NT2/D1 (cell line): ENCODE data around the gene MS4A10.
"Not testable (repeated sequence)": the region's sequence is repeated elsewhere in the genome, so short reads cannot be mapped to it uniquely, and the experiment has no call there.

Experiments used
- DNase-seq: peaks from one replicate; pipeline ENCODE4 v3.0.0-alpha.2; 2011; ENCODE audit warnings: low read depth, low spot score
- H3K27me3 ChIP-seq: 2 replicates; pipeline ENCODE4 v1.6.0; 2011; ENCODE audit warnings: mild to moderate bottlenecking; ENCODE audit not compliant: insufficient read length, insufficient read depth
- H3K36me3 ChIP-seq: 2 replicates; pipeline ENCODE4 v1.6.1; 2011; ENCODE audit warnings: mild to moderate bottlenecking, low read length, mixed read lengths; ENCODE audit not compliant: insufficient read depth, insufficient read length
- H3K4me1 ChIP-seq: 2 replicates; pipeline ENCODE4 v1.5.1; 2011; ENCODE audit not compliant: insufficient read depth, insufficient read length
- H3K4me3 ChIP-seq: 2 replicates; pipeline ENCODE4 v1.5.1; 2011; ENCODE audit warnings: low read depth; ENCODE audit not compliant: insufficient read length
- H3K9ac ChIP-seq: 2 replicates; pipeline ENCODE4 v1.6.0; 2011; ENCODE audit warnings: low read depth; ENCODE audit not compliant: insufficient read length
- H3K9me3 ChIP-seq: 2 replicates; pipeline ENCODE4 v1.5.1; 2011; ENCODE audit warnings: mild to moderate bottlenecking, low read length; ENCODE audit not compliant: insufficient read depth
- SUZ12 ChIP-seq: IDR thresholded peaks from 2 replicates; pipeline ENCODE4 v1.6.1; 2011; ENCODE audit not compliant: insufficient read length, insufficient read depth; ENCODE audit errors: extremely low read depth
- YY1 ChIP-seq: IDR thresholded peaks from 2 replicates; pipeline ENCODE4 v1.6.1; 2011; ENCODE audit not compliant: insufficient read length, insufficient read depth
- ZNF274 ChIP-seq: IDR thresholded peaks from 2 replicates; pipeline ENCODE4 v1.6.1; 2011; ENCODE audit warnings: mild to moderate bottlenecking, low read depth, low read length

Gene MS4A10

DNA sequence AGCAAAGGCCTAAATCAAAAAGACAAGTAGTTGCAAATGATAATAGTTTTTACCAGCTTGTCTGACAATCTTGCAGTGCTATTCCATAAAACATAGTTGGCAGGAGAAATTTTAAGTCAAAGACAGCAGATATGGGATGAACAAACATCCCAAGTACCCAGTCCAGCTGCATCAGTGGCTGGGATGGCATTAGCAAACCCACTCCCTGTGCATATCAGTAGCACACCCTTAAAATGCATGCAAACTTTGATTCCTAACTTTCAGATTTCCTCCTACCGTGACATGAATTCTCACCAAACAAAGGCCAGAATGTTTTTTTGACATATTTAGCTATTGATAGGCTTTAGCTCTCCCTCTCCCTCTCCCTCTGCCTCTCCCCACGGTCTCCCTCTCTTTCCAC, 29.0 kb downstream of the MS4A10 start:
- DNase-seq, result no peak
- TF ChIP-seq ZNF274 (no peak), SUZ12 (no peak), YY1 (no peak)
- H3K9me3 ChIP-seq, result peaks cover 12% of the 10 kb centered on the region
- H3K4me1 ChIP-seq, result peaks cover 7% of the 10 kb centered on the region
- no peak overlapping the region for H3K9ac ChIP-seq
- no peak overlapping the region for H3K4me3 ChIP-seq
- no peaks in the 10 kb centered on the region for H3K27me3 ChIP-seq
- no peaks in the 10 kb centered on the region for H3K36me3 ChIP-seq

DNA sequence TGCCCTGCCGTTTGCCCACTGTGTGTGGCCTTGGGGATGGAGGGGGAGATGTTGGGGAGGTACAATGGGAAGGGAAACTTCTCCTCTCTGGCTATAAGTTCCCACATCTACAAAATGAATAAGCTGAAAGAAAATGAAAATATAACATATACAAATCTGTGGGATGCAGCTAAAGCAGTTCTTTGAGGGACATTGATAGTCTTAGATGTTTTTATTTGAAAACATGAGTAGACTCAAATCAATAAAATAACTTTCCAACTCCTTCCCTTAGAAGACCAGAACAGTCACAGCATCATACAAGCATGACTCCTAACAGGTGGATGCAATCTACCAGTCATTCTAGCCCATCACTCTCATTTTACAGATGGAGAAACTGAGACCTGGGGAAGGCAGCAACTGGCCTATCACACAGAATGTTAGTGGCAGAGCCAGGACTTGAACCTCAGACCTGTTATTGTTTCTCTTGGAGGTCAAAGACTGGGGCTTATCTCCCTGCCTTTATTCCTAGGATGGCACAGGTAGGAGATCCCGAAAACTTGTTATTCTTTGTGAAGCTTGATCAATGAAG, 31.5 kb downstream of the MS4A10 start:
- DNase-seq, result no peak
- TF ChIP-seq SUZ12, result no peak
- no peak for TF ChIP-seq ZNF274
- no peak for TF ChIP-seq YY1
- no peak overlapping the region for H3K9ac ChIP-seq
- H3K4me1 ChIP-seq, result peaks cover under 1% of the 10 kb centered on the region
- H3K4me3 ChIP-seq, result no peak overlapping the region
- no peaks in the 10 kb centered on the region for H3K27me3 ChIP-seq
- no peaks in the 10 kb centered on the region for H3K36me3 ChIP-seq
- peaks cover 12% of the 10 kb centered on the region for H3K9me3 ChIP-seq

DNA sequence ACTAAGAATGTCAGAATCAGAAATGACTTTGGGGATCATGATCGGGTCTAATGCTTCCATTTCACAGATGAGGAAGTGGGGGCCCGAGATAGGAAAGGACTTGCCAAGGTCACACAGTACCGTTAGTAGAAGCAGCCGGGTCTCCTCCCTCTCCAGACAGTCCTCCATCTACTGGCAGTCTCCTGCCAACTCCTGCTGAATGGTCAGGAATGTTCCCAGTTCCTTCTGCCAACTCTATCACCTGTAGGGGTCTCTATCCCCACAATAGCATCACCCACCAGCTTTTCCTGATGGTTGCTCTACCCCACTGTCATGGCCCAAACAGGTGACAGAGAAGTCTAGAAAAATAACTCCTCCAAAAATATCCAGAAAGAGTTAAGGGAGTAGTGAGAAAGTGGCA, 32.9 kb downstream of the MS4A10 start:
- Histone ChIP-seq H3K9me3 (peaks cover 12% of the 10 kb centered on the region), H3K9ac (no peak overlapping the region), H3K36me3 (no peaks in the 10 kb centered on the region), H3K27me3 (no peaks in the 10 kb centered on the region), H3K4me3 (no peak overlapping the region), H3K4me1 (peaks cover 7% of the 10 kb centered on the region)
- TF ChIP-seq YY1 (no peak), SUZ12 (no peak), ZNF274 (no peak)
- DNase-seq, result no peak

DNA sequence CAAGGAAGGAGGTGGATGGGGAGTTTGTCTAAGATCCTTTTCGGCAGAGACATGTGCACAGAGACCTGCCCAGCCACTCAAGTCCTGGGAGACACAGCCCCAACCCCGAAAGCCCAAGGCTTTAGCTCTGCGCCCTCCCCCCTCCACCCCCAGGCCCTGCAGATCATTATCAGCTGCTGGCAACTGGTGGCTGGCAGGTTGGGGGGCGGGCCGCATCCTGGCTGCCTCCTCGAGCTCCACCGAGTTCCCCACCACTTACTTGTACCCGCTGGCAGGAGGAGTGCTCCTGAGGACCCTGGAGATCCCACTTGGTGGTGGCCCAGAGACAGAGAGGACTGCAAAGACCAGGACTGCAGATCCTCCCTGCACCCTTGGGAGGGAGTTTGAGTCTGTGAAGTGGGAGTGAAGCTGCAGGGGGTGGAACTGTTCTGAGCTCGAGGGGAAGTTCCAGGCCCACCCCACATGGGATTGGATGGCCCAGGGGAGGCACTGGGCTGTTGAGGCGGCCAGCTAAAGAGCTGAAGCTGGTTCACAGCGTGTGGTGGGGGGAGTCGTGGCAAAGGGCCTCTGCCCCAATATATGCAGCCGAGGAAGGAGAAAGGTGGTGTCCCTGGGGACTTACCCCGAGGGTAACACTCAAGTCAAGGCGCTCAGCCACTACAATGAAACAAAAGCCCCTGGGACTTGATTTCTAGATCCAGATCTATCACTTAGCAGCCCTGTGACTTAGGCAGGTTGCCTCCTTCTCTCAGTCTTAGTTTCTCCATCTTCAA, 36.9 kb downstream of the MS4A10 start:
- DNase-seq, result no peak
- H3K4me3 ChIP-seq, result no peak overlapping the region
- no peaks in the 10 kb centered on the region for H3K27me3 ChIP-seq
- TF ChIP-seq SUZ12 (no peak), ZNF274 (no peak), YY1 (no peak)
- peaks cover 7% of the 10 kb centered on the region for H3K4me1 ChIP-seq
- peaks cover 3% of the 10 kb centered on the region for H3K9me3 ChIP-seq
- no peak overlapping the region for H3K9ac ChIP-seq
- no peaks in the 10 kb centered on the region for H3K36me3 ChIP-seq

DNA sequence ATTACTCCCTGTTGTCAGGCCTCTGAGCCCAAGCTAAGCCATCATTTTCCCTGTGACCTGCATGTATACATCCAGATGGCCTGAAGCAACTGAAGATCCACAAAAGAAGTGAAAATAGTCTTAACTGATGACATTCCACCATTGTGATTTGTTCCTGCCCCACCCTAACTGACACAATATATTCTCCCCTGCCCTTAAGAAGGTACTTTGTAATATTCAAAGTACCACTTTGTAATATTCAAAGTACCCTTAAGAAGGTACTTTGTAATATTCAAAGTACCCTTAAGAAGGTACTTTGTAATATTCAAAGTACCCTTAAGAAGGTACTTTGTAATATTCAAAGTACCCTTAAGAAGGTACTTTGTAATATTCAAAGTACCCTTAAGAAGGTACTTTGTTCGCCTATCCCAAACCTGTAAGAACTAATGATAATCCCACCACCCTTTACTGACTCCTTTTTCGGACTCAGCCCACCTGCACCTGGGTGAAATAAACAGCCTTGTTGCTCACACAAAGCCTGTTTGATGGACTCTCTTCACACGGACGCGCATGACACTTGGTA, 38.7 kb downstream of the MS4A10 start:
- not testable (repeated sequence) for H3K4me1 ChIP-seq, H3K36me3 ChIP-seq, H3K9me3 ChIP-seq, H3K27me3 ChIP-seq, DNase-seq, H3K9ac ChIP-seq, H3K4me3 ChIP-seq

DNA sequence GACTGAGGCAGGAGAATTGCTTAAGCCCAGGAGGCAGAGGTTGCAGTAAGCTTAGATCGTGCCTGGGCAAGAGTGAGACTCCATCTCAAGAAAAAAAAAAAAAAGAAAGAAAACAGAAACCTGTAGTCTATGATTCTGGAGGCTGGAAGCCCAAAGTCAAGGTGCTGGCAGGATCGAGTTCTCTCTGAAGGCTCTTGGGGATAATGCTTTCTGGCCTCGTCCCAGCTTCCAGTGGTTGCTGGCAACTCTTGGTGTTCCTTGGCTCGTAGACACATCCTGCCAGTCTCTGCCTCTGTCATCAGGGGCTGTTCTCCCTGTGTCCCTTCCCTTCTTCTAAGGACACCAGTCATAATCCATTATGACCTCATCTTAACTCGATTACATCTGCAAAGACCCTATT, 40.0 kb downstream of the MS4A10 start:
- no peaks in the 10 kb centered on the region for H3K9me3 ChIP-seq
- no peak for DNase-seq
- no peaks in the 10 kb centered on the region for H3K27me3 ChIP-seq
- no peak overlapping the region for H3K9ac ChIP-seq
- H3K4me3 ChIP-seq, result no peak overlapping the region
- H3K36me3 ChIP-seq, result no peaks in the 10 kb centered on the region
- H3K4me1 ChIP-seq, result peaks cover 7% of the 10 kb centered on the region
- TF ChIP-seq SUZ12 (no peak), YY1 (no peak), ZNF274 (no peak)

DNA sequence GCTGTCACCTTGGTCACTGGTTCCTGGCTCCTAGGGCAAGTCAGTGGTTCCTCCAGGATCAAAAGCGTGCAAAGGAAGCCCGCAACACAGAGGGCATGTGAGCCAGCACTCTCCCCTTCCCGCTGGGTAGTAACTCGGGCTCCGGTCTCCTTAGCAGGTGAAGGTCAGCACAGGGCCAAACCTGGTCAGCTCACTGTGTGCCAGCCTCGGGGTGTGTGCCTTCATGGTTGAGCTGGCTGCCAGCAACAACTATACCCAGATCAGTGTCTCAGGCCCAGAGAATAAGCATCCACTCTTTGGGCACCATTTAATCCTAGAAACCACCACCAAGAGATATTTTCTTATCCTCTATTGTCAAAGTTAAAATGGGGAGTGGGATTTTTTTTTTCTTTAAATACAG, 40.7 kb downstream of the MS4A10 start:
- H3K36me3 ChIP-seq, result no peaks in the 10 kb centered on the region
- TF ChIP-seq SUZ12, result no peak
- TF ChIP-seq YY1, result no peak
- TF ChIP-seq ZNF274, result no peak
- H3K4me3 ChIP-seq, result no peak overlapping the region
- H3K4me1 ChIP-seq, result peaks cover 7% of the 10 kb centered on the region
- H3K9ac ChIP-seq, result no peak overlapping the region
- no peak for DNase-seq
- H3K9me3 ChIP-seq, result no peaks in the 10 kb centered on the region
- no peaks in the 10 kb centered on the region for H3K27me3 ChIP-seq
